Karpas-422 (cell line): ENCODE data around the gene PCDHA2. TPM values are rescaled to one million over a fixed set of nuclear protein-coding genes. Genes with fewer than 3 reads are reported as not detected.
A peak's percentile ranks its signal among the peaks of the same experiment; 100 is the strongest.
"Not testable (repeated sequence)": the region's sequence is repeated elsewhere in the genome, so short reads cannot be mapped to it uniquely, and the experiment has no call there.

Experiments
- DNase-seq: peaks from one replicate; pipeline ENCODE4 v3.0.0-alpha.2; 2015
- H2AFZ ChIP-seq: fragments of 200-600 bp; sonication (generic); 2 replicates; pipeline ENCODE4 v1.6.1; 2014; ENCODE audit warnings: antibody characterized with exemption, low read length, mixed read lengths
- H3K27ac ChIP-seq: fragments of 200-600 bp; sonication (generic); 2 replicates; pipeline ENCODE4 v1.5.1; 2014; ENCODE audit warnings: mild to moderate bottlenecking, low read length, moderate library complexity
- H3K27me3 ChIP-seq: fragments of 200-600 bp; sonication (generic); 2 replicates; pipeline ENCODE4 v1.6.1; 2014; ENCODE audit warnings: low read length, mixed read lengths
- H3K36me3 ChIP-seq: fragments of 200-600 bp; sonication (generic); 2 replicates; pipeline ENCODE4 v1.6.1; 2014; ENCODE audit warnings: low read length, mixed read lengths; ENCODE audit not compliant: insufficient read depth
- H3K4me1 ChIP-seq: fragments of 200-600 bp; sonication (generic); 2 replicates; pipeline ENCODE4 v1.6.1; 2014; ENCODE audit warnings: mild to moderate bottlenecking, low read length, mixed read lengths
- H3K4me2 ChIP-seq: fragments of 200-600 bp; sonication (generic); 2 replicates; pipeline ENCODE4 v1.6.1; 2014; ENCODE audit warnings: low read length, low read depth, mild to moderate bottlenecking; ENCODE audit not compliant: poor library complexity, severe bottlenecking
- H3K4me3 ChIP-seq: fragments of 200-600 bp; sonication (generic); 2 replicates; pipeline ENCODE4 v1.5.1; 2014; ENCODE audit warnings: mild to moderate bottlenecking, antibody characterized with exemption, low read length, mixed read lengths
- H3K79me2 ChIP-seq: fragments of 200-600 bp; sonication (generic); 2 replicates; pipeline ENCODE4 v1.6.1; 2014; ENCODE audit warnings: mild to moderate bottlenecking, low read length, mixed read lengths
- H3K9ac ChIP-seq: fragments of 200-600 bp; sonication (generic); 2 replicates; pipeline ENCODE4 v1.6.0; 2014; ENCODE audit warnings: low read length
- H3K9me2 ChIP-seq: fragments of 200-600 bp; sonication (generic), shearing (Covaris generic); replicated peaks from 2 replicates; pipeline ENCODE4 v1.6.0; 2014; ENCODE audit warnings: mild to moderate bottlenecking, low read length, moderate library complexity; ENCODE audit not compliant: insufficient read depth
- H3K9me3 ChIP-seq: fragments of 300-700, 200-600 bp; sonication (generic); 2 replicates; pipeline ENCODE4 v1.6.1; 2014; ENCODE audit warnings: low read length, mixed read lengths
- H4K20me1 ChIP-seq: fragments of 200-600 bp; sonication (generic); 2 replicates; pipeline ENCODE4 v1.6.1; 2014; ENCODE audit warnings: mild to moderate bottlenecking, antibody characterized with exemption, low read length, low read depth; ENCODE audit not compliant: insufficient read depth
- total RNA-seq: library from RNA; depleted of rRNA; stranded (reverse); fragments of >200 nt; shearing (Covaris generic); gene quantifications from 2 replicates; pipeline ENCODE4 v1.2.3, GENCODE V29; 2014; ENCODE audit warnings: low replicate concordance

Gene PCDHA2
- total RNA-seq, 1 experiment from 2014 or later, result not detected

DNA sequence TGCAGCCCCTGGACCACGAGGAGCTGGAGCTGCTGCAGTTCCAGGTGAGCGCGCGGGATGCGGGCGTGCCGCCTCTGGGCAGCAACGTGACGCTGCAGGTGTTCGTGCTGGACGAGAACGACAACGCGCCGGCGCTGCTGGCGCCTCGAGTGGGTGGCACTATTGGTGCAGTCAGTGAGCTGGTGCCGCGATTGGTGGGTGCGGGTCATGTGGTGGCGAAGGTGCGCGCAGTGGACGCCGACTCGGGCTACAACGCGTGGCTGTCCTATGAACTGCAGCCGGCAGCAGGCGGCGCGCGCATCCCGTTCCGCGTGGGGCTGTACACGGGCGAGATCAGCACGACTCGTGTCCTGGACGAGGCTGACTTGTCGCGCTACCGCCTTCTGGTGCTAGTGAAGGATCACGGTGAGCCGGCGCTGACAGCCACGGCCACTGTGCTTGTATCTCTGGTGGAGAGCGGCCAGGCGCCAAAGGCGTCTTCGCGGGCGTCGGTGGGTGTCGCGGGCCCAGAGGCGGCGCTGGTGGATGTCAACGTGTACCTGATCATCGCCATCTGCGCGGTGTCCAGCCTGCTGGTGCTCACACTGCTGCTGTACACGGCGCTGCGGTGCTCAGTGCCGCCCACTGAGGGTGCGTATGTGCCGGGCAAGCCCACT is 6.7 kb upstream of the PCDHA2 start:
- not testable (repeated sequence) for H3K9me3 ChIP-seq, H3K9me2 ChIP-seq, H3K4me1 ChIP-seq, DNase-seq, H3K27me3 ChIP-seq, H3K79me2 ChIP-seq, H3K4me3 ChIP-seq, H3K9ac ChIP-seq, H3K4me2 ChIP-seq, H4K20me1 ChIP-seq, H2AFZ ChIP-seq, H3K27ac ChIP-seq, H3K36me3 ChIP-seq

DNA sequence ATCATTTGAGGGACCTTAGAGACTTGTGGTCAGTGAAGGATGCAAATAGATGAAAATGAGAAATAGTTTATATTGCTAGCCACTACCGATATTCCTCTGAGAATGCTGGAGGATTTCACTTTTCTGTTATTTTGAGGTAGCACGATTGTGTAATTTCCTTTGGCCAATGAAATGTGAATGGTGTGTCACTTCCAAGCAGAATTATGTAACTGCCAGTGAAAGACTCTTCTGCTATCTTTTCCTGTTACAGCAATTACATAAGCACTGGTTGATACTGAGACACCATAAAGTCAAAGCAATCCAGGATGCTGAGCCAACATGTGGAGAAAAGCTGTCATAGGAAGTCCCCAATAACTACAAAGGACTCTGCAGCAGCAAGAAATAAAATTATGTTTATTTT is 3.6 kb upstream of the PCDHA2 start:
- no peaks in the 10 kb centered on the region for H4K20me1 ChIP-seq
- peaks cover 4% of the 10 kb centered on the region; the same call in 1 of the 2 replicates for H3K9me3 ChIP-seq
- H3K79me2 ChIP-seq, result no peaks in the 10 kb centered on the region
- H2AFZ ChIP-seq, result no peak overlapping the region
- no peak for DNase-seq
- H3K4me1 ChIP-seq, result no peaks in the 10 kb centered on the region
- H3K4me3 ChIP-seq, result no peak overlapping the region
- no peaks in the 10 kb centered on the region for H3K27me3 ChIP-seq
- H3K36me3 ChIP-seq, result no peaks in the 10 kb centered on the region
- H3K27ac ChIP-seq, result no peak overlapping the region
- H3K9ac ChIP-seq, result no peak overlapping the region
- H3K4me2 ChIP-seq, result no peak overlapping the region
- H3K9me2 ChIP-seq, result no peaks in the 10 kb centered on the region

DNA sequence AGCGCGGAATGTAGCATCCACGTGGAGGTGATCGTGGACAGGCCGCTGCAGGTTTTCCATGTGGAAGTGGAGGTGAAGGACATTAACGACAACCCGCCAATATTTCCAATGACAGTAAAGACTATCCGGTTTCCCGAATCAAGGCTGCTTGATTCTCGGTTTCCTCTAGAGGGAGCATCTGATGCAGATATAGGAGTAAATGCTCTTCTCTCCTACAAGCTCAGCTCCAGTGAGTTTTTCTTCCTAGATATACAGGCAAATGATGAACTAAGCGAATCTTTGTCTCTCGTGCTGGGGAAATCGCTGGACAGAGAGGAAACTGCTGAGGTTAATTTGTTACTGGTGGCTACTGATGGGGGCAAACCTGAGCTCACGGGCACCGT is 598 bp downstream of the PCDHA2 start:
- Histone ChIP-seq H3K9me2 (no peaks in the 10 kb centered on the region), H2AFZ (no peak overlapping the region), H3K79me2 (no peaks in the 10 kb centered on the region), H3K4me2 (no peak overlapping the region), H3K36me3 (no peaks in the 10 kb centered on the region), H4K20me1 (no peaks in the 10 kb centered on the region), H3K27ac (no peak overlapping the region), H3K9ac (no peak overlapping the region), H3K9me3 (no peaks in the 10 kb centered on the region), H3K27me3 (no peaks in the 10 kb centered on the region), H3K4me1 (no peaks in the 10 kb centered on the region), H3K4me3 (no peak overlapping the region)
- DNase-seq, result no peak

DNA sequence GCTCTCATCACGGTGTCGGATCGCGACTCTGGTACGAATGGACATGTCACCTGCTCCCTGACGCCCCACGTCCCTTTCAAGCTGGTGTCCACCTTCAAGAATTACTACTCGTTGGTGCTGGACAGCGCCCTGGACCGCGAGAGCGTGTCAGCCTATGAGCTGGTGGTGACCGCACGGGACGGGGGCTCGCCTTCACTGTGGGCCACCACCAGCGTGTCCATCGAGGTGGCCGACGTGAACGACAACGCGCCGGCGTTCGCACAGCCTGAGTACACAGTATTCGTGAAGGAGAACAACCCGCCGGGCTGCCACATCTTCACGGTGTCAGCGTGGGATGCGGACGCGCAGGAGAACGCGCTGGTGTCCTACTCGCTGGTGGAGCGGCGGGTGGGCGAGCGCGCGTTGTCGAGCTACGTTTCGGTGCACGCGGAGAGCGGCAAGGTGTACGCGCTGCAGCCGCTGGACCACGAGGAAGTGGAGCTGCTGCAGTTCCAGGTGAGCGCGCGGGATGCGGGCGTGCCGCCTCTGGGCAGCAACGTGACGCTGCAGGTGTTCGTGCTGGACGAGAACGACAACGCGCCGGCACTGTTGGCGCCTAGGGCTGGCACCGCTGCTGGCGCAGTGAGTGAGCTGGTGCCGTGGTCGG is 1.5 kb downstream of the PCDHA2 start:
- DNase-seq, H3K27ac ChIP-seq, H2AFZ ChIP-seq, H3K4me2 ChIP-seq, H4K20me1 ChIP-seq, H3K36me3 ChIP-seq, H3K4me1 ChIP-seq, H3K79me2 ChIP-seq, H3K9me3 ChIP-seq, H3K9me2 ChIP-seq, H3K4me3 ChIP-seq, H3K9ac ChIP-seq, H3K27me3 ChIP-seq: not testable (repeated sequence)

DNA sequence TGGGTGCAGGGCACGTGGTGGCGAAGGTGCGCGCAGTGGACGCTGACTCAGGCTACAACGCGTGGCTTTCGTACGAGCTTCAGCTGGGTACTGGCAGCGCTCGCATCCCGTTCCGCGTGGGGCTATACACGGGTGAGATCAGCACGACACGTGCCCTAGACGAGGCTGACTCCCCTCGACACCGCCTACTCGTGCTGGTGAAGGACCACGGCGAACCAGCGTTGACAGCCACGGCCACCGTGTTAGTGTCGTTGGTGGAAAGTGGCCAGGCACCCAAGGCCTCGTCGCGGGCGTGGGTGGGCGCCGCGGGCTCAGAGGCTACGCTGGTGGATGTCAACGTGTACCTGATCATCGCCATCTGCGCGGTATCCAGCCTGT is 2.1 kb downstream of the PCDHA2 start:
- Histone ChIP-seq H4K20me1 (no peaks in the 10 kb centered on the region), H3K4me1 (no peaks in the 10 kb centered on the region), H3K27me3 (no peaks in the 10 kb centered on the region), H3K79me2 (no peaks in the 10 kb centered on the region), H3K4me2 (no peak overlapping the region), H3K9ac (no peak overlapping the region), H3K9me2 (no peaks in the 10 kb centered on the region), H3K36me3 (no peaks in the 10 kb centered on the region), H3K4me3 (no peak overlapping the region), H3K27ac (no peak overlapping the region), H2AFZ (no peak overlapping the region), H3K9me3 (no peaks in the 10 kb centered on the region)
- DNase-seq, result no peak

DNA sequence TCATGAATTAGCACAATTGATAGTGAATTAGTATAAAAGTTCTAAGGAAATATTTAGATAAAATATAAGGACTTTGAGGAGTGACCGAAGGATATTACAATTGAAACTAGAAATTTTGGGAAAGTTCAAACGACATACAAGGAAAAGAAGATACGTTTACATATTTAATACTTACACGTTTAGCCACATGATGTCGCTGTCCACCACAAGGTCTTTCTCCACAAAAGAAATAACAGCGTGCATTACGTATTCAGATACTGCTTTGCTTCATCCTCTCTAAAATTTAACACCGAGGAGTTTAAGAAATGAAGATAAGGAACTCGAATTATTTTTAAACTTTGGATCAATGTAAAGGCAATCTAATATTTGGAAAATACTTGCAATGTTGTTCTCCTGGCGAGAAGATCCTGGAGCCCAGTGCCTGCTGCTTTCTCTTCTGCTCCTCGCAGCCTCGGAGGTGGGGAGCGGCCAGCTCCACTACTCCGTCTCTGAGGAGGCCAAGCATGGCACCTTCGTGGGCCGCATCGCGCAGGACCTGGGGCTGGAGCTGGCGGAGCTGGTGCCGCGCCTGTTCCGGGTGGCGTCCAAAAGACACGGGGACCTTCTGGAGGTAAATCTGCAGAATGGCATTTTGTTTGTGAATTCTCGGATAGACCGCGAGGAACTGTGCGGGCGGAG is 6.3 kb downstream of the PCDHA2 start, which contains the start of gene PCDHA3:
PCDHA3 (plus strand) TSS at position 242 of the 678 bp plus-strand sequence.
- no peaks in the 10 kb centered on the region for H3K9me2 ChIP-seq
- no peak within 1 kb of the TSS for H2AFZ ChIP-seq
- H3K4me2 ChIP-seq, result no peak within 1 kb of the TSS
- H3K9me3 ChIP-seq, result no peaks in the 10 kb centered on the region
- H4K20me1 ChIP-seq, result no peaks in the 10 kb centered on the region
- no peak within 1 kb of the TSS for H3K27ac ChIP-seq
- H3K36me3 ChIP-seq, result no peaks in the 10 kb centered on the region
- no peaks in the 10 kb centered on the region for H3K27me3 ChIP-seq
- H3K4me1 ChIP-seq, result no peaks in the 10 kb centered on the region
- H3K9ac ChIP-seq, result no peak within 1 kb of the TSS
- no peak within 1 kb of the TSS for H3K4me3 ChIP-seq
- peak; percentile 41 for DNase-seq
- H3K79me2 ChIP-seq, result no peaks in the 10 kb centered on the region

DNA sequence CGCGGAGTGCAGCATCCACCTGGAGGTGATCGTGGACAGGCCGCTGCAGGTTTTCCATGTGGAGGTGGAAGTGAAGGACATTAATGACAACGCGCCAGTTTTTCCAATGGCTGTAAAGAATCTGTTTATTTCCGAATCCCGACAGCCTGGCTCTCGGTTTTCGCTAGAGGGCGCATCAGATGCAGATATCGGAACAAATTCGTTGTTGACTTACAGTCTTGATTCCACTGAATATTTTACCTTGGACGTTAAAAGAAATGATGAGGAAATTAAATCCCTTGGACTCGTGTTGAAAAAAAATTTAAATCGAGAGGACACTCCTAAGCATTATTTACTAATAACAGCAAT is 6.8 kb downstream of the PCDHA2 start:
- H3K9ac ChIP-seq, result no peak overlapping the region
- no peaks in the 10 kb centered on the region for H4K20me1 ChIP-seq
- no peak overlapping the region for H2AFZ ChIP-seq
- H3K4me2 ChIP-seq, result no peak overlapping the region
- H3K36me3 ChIP-seq, result no peaks in the 10 kb centered on the region
- no peaks in the 10 kb centered on the region for H3K79me2 ChIP-seq
- H3K9me3 ChIP-seq, result no peaks in the 10 kb centered on the region
- no peaks in the 10 kb centered on the region for H3K27me3 ChIP-seq
- H3K9me2 ChIP-seq, result no peaks in the 10 kb centered on the region
- no peaks in the 10 kb centered on the region for H3K4me1 ChIP-seq
- no peak overlapping the region for H3K27ac ChIP-seq
- H3K4me3 ChIP-seq, result no peak overlapping the region
- DNase-seq, result no peak

DNA sequence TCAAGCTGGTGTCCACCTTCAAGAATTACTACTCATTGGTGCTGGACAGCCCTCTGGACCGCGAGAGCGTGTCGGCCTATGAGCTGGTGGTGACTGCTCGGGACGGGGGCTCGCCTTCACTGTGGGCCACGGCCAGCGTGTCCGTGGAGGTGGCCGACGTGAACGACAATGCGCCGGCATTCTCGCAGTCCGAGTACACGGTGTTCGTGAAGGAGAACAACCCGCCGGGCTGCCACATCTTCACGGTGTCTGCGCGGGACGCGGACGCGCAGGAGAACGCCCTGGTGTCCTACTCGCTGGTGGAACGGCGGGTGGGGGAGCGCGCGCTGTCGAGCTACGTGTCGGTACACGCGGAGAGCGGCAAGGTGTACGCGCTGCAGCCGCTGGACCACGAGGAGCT is 7.7 kb downstream of the PCDHA2 start:
- H3K4me2 ChIP-seq, H2AFZ ChIP-seq, H3K9me3 ChIP-seq, H3K27me3 ChIP-seq, H3K4me3 ChIP-seq, H3K27ac ChIP-seq, H4K20me1 ChIP-seq, H3K79me2 ChIP-seq, DNase-seq, H3K4me1 ChIP-seq, H3K9ac ChIP-seq, H3K36me3 ChIP-seq, H3K9me2 ChIP-seq: not testable (repeated sequence)
